Peyer's patch (tissue), 4 donors: ENCODE data around the gene FIZ1. TPM values are rescaled to one million over a fixed set of nuclear protein-coding genes. Genes with fewer than 3 reads are reported as not detected.

Experiments used
- DNase-seq, 3 donors: peaks; one replicate each; pipeline ENCODE4 v3.0.0-alpha.2; 2017 to 2019
- H3K27ac ChIP-seq, 4 donors: fragments of 200-600 bp; sonication (generic); one replicate each; pipeline ENCODE4 v1.5.1; 2016 to 2019
- H3K27me3 ChIP-seq, 2 donors: fragments of 200-600 bp; sonication (generic); one replicate each; pipeline ENCODE4 v1.5.1; 2019
- H3K36me3 ChIP-seq, 3 donors: fragments of 200-600 bp; sonication (generic); one replicate each; pipeline ENCODE4 v1.5.1; 2016 to 2019
- H3K4me1 ChIP-seq, 4 donors: fragments of 200-600 bp; sonication (generic); one replicate each; pipeline ENCODE4 v1.5.1; 2016 to 2019
- H3K4me3 ChIP-seq, 4 donors: fragments of 200-600 bp; sonication (generic); 1 replicate in 3 of 4; 2 replicates in 1 of 4; pipeline ENCODE4 v1.5.1; 2016 to 2019; ENCODE audit warnings: mild to moderate bottlenecking in 1 of 4
- H3K9me3 ChIP-seq, 4 donors: fragments of 200-600 bp; sonication (generic); one replicate each; pipeline ENCODE4 v1.5.1; 2016 to 2019; ENCODE audit warnings: mild to moderate bottlenecking in 1 of 4
- CTCF ChIP-seq, 6 experiments: fragments of 450-650 bp in 4 of 6; fragments of 200-600 bp in 2 of 6; sonication (generic) in 1 of 6; IDR thresholded peaks; one replicate each; pipeline ENCODE4 v1.5.1; 2017 to 2019; ENCODE audit warnings: antibody characterized with exemption in 6 of 6, mild to moderate bottlenecking in 3 of 6, moderate library complexity in 1 of 6
- POLR2A ChIP-seq, 2 donors: fragments of 450-650 bp; IDR thresholded peaks; one replicate each; pipeline ENCODE4 v1.5.1; 2017; ENCODE audit warnings: antibody characterized with exemption in 2 of 2, mild to moderate bottlenecking in 2 of 2, moderate library complexity in 2 of 2
- total RNA-seq, 4 donors: library from RNA; depleted of rRNA; stranded (reverse); fragments of >200 nt; gene quantifications; one replicate each; pipeline ENCODE4 v1.1.0, GENCODE V29; 2016

Gene FIZ1
- total RNA-seq, 4 donors from 2014 or later = 6.0 to 14.9 (median 12.0) TPM

DNA sequence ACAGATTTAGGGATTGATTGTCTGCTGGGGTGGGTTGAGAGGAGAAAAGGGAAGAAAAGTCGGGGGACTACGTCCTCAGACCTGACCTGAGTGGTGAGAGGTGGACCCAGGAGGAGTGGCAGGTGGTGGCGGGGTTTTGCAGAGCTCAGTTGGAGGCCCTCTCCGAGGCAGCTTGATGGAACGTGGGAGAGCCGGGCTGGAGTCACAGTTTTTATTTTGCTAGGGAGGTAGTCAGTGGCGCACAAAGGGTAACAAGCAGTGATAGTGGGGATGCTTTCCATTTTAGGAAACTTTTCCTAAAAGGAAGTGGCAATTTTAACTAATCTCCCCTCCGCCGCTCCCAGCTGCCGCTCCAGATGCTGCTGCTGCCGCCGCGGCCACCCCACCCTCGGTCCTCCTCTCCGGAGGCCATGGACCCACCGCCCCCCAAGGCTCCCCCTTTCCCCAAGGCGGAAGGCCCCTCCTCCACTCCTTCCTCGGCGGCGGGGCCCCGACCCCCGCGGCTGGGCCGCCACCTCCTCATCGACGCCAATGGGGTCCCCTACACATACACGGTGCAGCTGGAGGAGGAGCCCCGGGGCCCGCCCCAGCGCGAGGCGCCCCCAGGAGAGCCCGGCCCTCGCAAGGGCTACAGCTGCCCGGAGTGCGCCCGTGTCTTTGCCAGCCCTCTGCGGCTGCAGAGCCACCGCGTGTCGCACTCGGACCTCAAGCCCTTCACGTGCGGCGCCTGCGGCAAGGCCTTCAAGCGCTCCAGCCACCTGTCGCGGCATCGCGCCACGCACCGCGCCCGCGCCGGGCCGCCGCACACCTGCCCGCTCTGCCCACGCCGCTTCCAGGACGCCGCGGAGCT lies 43.1 kb upstream of the FIZ1 start:
- peak overlapping the region; percentile 84 to 97 (median 88) for H3K27ac ChIP-seq
- H3K9me3 ChIP-seq = no peaks in the 10 kb centered on the region
- no peaks in the 10 kb centered on the region for H3K27me3 ChIP-seq
- peaks cover 0 to 16% (median 0%) of the 10 kb centered on the region in 3 donors for H3K36me3 ChIP-seq
- TF ChIP-seq CTCF (IDR thresholded peaks at IDR 0.05) (no peak), POLR2A (IDR thresholded peaks at IDR 0.05) (peak in 1 of 2 donors; percentile 19)
- H3K4me1 ChIP-seq = peaks cover 3 to 63% (median 18%) of the 10 kb centered on the region in 4 donors
- H3K4me3 ChIP-seq = peak overlapping the region; percentile 85 to 92 (median 88)
- peak in 2 of 3 donors; percentile 45 to 59 for DNase-seq

DNA sequence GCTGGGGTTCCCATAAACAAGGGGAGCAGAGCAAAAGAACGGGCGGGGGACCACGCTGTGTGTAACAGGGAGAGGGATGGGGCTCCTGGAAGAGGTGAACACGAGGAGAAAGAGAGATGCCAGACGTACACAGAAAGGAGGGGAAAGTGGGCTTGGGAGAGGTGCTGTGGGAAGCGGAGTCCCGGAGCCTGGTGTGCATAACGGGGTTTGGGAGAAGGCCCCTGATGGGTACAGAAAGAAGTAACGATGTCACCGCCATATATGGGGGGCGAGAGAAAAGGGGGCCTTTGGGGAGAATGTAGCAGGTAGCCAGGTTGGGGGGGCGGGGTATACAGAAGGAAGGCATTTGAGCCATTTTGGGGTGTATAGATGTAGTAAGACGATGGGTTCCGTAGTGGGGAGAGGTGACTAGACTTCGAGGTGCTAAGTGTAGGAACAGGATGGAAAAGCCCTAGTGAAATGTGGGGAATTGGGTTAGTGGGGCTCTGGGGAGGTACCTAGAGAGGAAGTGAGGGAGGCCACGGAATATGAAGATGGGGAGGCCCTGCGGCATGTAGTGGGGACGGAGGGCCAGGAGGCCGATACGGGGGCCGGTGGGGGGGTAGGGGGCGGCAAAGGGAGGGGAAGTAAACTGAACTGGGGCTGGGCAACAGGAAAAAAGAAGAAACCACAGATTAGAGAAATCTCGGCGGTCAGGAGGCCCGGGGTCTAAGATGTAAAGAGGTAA lies 42.3 kb upstream of the FIZ1 start:
- H3K4me1 ChIP-seq = peaks cover 3 to 64% (median 19%) of the 10 kb centered on the region in 4 donors
- no peaks in the 10 kb centered on the region for H3K9me3 ChIP-seq
- peak in 1 of 3 donors; percentile 52 for DNase-seq
- H3K27ac ChIP-seq = peak overlapping the region; percentile 84 to 97 (median 88)
- peaks cover 0 to 16% (median 0%) of the 10 kb centered on the region in 3 donors for H3K36me3 ChIP-seq
- TF ChIP-seq CTCF (IDR thresholded peaks at IDR 0.05) (no peak), POLR2A (IDR thresholded peaks at IDR 0.05) (no peak)
- no peaks in the 10 kb centered on the region for H3K27me3 ChIP-seq
- peak overlapping the region; percentile 85 to 92 (median 88) for H3K4me3 ChIP-seq

- Histone ChIP-seq H3K27me3 (no peaks in the 10 kb centered on the region), H3K4me1 (peaks cover 5 to 72% (median 26%) of the 10 kb centered on the region in 4 donors), H3K9me3 (no peaks in the 10 kb centered on the region), H3K36me3 (peaks cover 0 to 16% (median 0%) of the 10 kb centered on the region in 3 donors), H3K4me3 (peak within 1 kb of the TSS; percentile 85 to 92 (median 88)), H3K27ac (peak within 1 kb of the TSS; percentile 84 to 97 (median 88))
- TF ChIP-seq CTCF (IDR thresholded peaks at IDR 0.05) (no peak), POLR2A (IDR thresholded peaks at IDR 0.05) (peak in 1 of 2 donors; percentile 23)
- DNase-seq = peak; percentile 47 to 77 (median 76)
Observed at GRCh38 chr19:55640577-55641425, 41.5 kb upstream of the FIZ1 start, which contains the start of gene ZNF580. TSS of gene ZNF580 (plus strand) at chr19:55641002. CDS start at chr19:55642509, 1,507 bp downstream.

DNA sequence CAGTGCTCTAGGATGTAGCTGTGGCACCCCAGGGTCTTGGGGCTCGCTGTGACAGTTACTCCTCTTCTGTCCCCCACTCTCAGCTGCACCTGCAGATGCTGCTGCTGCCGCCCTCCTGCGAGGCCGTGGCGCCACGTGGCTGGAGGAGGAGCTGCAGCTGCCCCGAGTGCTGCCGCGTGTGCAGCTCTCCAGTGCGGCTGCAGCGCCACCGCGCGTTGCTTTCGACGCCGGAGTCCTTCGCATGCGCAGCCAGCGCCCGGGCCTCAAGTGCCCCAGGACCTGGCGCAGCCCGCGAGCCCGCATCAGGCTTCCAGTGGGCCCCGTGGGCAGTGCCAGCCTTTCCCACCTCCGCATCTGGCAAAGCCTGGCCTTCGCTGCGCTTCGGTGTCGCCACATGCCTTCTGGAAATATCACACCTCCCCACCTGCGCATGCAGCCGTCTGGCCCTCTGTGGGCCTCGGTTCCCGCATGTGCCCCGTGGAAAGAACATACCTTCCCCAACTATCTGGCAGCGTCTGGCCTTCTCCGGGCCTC lies 40.8 kb upstream of the FIZ1 start:
- peak overlapping the region; percentile 85 to 92 (median 88) for H3K4me3 ChIP-seq

More for the DNA sequence above, 40.8 kb upstream of the FIZ1 start:
- Histone ChIP-seq H3K4me1 (peaks cover 9 to 75% (median 28%) of the 10 kb centered on the region in 4 donors), H3K27ac (peak overlapping the region; percentile 84 to 97 (median 88)), H3K9me3 (no peaks in the 10 kb centered on the region), H3K27me3 (no peaks in the 10 kb centered on the region), H3K36me3 (peaks cover 0 to 12% (median 0%) of the 10 kb centered on the region in 3 donors)
- peak; percentile 76 to 89 (median 77) for DNase-seq
- TF ChIP-seq POLR2A (IDR thresholded peaks at IDR 0.05) (peak in 1 of 2 donors; percentile 19), CTCF (IDR thresholded peaks at IDR 0.05) (peak in 5 of 6 experiments; percentile 43 to 57 (median 50))
